NCI-H2107 treated with DMSO at 0.1 percent for 48 hours (cell line): Measurements from ENCODE around the gene TNN.
"Not testable (repeated sequence)": the region's sequence is repeated elsewhere in the genome, so short reads cannot be mapped to it uniquely, and the experiment has no call there.

ENCODE experiments used
- DNase-seq: peaks from one replicate; lab custom pipeline; 2025; ENCODE audit not compliant: unreplicated experiment; lab: John Stamatoyannopoulos, UW

Gene TNN, protein sequence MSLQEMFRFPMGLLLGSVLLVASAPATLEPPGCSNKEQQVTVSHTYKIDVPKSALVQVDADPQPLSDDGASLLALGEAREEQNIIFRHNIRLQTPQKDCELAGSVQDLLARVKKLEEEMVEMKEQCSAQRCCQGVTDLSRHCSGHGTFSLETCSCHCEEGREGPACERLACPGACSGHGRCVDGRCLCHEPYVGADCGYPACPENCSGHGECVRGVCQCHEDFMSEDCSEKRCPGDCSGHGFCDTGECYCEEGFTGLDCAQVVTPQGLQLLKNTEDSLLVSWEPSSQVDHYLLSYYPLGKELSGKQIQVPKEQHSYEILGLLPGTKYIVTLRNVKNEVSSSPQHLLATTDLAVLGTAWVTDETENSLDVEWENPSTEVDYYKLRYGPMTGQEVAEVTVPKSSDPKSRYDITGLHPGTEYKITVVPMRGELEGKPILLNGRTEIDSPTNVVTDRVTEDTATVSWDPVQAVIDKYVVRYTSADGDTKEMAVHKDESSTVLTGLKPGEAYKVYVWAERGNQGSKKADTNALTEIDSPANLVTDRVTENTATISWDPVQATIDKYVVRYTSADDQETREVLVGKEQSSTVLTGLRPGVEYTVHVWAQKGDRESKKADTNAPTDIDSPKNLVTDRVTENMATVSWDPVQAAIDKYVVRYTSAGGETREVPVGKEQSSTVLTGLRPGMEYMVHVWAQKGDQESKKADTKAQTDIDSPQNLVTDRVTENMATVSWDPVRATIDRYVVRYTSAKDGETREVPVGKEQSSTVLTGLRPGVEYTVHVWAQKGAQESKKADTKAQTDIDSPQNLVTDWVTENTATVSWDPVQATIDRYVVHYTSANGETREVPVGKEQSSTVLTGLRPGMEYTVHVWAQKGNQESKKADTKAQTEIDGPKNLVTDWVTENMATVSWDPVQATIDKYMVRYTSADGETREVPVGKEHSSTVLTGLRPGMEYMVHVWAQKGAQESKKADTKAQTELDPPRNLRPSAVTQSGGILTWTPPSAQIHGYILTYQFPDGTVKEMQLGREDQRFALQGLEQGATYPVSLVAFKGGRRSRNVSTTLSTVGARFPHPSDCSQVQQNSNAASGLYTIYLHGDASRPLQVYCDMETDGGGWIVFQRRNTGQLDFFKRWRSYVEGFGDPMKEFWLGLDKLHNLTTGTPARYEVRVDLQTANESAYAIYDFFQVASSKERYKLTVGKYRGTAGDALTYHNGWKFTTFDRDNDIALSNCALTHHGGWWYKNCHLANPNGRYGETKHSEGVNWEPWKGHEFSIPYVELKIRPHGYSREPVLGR (N-terminal part only)

GRCh38 chr1:175067362-175068106 is at the start of gene TNN:
TNN (plus strand) TSS chr1:175067833; CDS start chr1:175077419, 9,586 bp downstream.
- no peak for DNase-seq

DNA sequence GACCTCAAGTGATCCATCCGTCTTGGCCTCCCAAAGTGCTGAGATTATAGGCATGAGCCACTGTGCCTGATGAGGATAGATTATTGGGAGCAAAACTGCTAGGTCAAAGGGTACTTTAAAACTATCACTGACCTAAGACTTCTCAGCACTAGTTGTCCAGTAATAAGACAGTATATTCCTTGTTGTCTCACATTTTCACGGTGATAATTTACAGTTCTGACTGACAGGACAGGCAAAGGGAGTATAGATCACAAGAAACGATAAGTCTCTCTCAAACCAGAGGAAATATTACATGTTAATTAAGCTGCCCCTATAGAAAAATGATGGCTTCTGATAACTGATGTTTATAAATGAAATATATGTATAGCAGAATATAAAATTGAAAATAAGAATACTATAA is 48.1 kb upstream of the TNN start:
- no peak for DNase-seq

GRCh38 chr1:175023043-175023921 is 44.4 kb upstream of the TNN start, which contains the start of gene MRPS14:
MRPS14 (minus strand) TSS chr1:175023425; CDS start chr1:175023408, 17 bp downstream.
- peak; percentile 99 for DNase-seq

GRCh38 chr1:175023922-175024242 is 43.8 kb upstream of the TNN start:
- DNase-seq: not testable (repeated sequence)

GRCh38 chr1:175024773-175025172 is 42.9 kb upstream of the TNN start:
- DNase-seq: no peak

GRCh38 chr1:175033953-175034352 is 33.7 kb upstream of the TNN start:
- DNase-seq: no peak

GRCh38 chr1:175034775-175035174 is 32.9 kb upstream of the TNN start:
- no peak for DNase-seq

GRCh38 chr1:175035865-175036264 is 31.8 kb upstream of the TNN start:
- no peak for DNase-seq

DNA sequence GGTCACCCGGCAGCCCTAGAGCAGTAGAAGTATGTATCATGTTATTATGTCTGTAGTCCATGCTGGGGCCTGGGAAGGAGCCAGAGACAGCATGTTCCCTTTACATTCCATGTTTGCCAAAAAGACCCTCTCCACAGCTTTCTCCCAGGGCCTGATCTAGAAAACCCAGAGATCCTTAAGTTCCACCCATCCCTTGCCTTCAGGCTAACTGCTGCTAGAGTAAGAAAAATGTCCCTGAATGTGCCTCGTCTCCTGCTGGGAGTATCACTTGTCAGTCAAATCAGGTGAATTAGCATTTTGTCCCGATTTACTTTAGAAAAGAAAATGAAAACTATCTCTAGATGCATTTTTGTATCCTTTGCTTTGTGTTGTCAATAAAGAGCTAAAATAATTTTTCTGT is 31.2 kb upstream of the TNN start:
- DNase-seq: no peak

DNA sequence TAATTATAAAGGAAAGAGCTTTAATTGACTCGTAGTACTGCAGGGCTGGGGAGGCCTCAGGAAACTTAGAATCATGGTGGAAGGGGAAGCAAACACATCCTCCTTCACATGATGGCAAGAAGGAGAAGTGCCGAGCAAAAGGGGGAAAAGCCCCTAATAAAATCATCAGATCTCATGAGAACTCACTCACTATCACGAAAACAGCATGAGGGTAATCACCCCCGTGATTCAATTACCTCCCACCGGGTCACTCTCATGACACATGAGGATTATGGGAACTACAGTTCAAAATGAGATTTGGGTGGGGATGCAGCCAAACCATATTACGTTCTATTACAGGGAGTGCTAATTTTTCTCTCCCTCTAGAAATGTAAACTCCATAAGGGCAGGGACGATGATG is 30.2 kb upstream of the TNN start:
- no peak for DNase-seq

GRCh38 chr1:175040324-175040879 is 27.2 kb upstream of the TNN start:
- DNase-seq: no peak

DNA sequence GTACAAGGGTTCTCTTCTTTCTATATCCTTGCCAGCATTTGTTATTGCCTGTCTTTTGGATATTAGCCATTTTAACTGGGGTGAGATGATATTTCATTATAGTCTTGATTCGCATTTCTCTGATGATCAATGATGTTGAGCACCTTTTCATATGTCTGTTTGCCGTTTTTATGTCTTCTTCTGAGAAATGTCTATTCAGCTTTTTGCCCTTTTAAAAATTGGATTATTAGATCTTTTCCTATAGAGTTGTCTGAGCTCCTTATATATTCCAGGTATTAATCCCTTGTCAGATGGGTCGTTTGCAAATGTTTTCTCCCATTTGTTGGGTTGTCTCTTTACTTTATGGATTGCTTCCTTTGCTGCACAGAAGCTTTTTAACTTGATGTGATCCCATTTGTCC is 25.0 kb upstream of the TNN start:
- DNase-seq: no peak

GRCh38 chr1:175043824-175044223 is 23.8 kb upstream of the TNN start:
- no peak for DNase-seq

- DNase-seq: not testable (repeated sequence)
Measured at GRCh38 chr1:175044591-175044990, 23.0 kb upstream of the TNN start.

GRCh38 chr1:175045097-175045496 is 22.5 kb upstream of the TNN start:
- no peak for DNase-seq

- DNase-seq: no peak
Measured at GRCh38 chr1:175045519-175045918, 22.1 kb upstream of the TNN start.

DNA sequence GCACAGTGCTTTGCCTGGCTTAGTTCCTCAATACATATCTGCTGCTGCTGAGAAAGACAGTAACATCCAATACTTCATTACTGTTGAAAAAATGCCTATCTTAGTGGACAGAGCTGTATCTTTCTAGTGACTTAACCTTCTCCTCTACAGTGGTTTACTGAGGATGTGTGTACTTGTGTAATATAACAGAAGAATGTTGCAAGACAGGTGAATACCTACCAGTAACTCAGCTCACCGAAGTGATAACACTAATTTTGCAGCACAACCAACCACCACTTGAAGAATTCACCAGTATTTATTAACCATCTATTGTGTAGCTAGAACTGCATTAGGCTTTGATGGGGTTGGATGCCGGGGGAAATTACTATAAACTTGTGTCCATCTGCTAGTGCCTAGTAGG is 16.6 kb upstream of the TNN start:
- DNase-seq: no peak

DNA sequence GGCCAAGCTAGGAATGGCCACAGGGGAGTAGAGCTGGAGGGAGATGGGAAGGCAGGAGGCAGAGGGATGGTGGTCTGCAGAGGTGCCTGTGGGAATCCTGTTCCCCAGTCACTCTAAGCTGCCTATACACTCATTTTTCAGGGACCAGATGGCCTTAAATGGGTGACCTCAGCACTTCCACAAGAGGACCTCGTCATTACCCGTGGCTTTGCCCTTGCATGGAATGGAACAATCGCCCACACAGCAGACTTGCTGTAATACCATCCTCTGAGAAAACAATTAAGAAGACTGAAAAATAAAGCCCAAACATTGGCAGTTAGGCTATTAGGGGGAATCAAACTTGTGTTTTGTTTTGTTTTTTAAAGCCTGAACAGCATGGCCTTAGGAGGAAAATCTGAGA is 12.9 kb upstream of the TNN start:
- no peak for DNase-seq

DNA sequence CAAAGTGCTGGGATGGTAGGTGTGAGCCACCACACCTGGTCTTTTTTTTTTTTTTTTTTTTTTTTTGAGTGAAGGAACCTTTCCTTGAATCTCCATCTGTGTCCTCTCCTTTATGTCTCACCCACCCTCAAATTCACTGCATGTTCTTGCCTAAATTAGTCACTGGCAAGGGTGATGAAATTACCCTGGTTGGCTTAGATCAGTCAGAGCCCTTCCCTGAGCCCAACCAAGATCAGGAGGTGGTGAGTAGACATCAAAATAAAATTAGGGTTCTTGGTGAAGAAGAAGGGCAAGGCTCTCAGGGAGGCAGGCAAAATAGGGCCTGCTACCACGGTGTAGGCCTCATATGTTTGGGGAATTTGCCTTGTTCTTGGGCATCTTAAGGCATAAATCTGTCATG is 5.3 kb upstream of the TNN start:
- DNase-seq: no peak
